ENCODE measurements around the gene USP20.

DNA sequence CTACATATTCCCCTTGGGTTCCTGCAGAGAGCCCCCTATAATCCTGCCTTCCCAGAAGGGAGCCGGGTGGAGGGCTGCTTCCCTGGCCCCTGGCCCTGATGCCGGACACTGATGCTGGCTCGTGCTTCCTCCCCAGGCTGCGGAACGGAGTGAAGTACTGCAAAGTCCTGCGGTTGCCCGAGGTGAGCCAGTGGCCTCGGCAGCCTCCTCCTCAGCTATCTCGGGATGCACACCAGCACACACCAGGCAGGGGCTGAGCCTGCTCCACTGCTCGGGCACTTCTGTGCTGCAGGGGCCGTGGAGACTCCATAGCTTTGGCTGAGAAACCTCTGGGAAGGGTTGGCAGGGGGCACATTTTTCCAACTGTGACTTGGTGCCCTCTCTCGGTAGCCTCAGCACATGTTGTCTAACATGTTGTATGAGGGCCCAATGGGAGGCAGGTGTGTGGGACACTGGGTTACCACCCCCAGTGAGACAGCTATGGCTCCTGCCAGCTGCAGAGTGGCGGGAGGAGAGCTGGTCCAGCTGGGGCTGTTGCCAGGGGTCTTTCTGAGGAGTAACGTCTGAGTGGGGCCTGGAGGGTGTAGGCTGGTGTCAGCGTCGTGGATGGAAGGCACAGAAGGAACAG is 38.4 kb downstream of the USP20 start:
- TF ChIP-seq, protein P1, sequence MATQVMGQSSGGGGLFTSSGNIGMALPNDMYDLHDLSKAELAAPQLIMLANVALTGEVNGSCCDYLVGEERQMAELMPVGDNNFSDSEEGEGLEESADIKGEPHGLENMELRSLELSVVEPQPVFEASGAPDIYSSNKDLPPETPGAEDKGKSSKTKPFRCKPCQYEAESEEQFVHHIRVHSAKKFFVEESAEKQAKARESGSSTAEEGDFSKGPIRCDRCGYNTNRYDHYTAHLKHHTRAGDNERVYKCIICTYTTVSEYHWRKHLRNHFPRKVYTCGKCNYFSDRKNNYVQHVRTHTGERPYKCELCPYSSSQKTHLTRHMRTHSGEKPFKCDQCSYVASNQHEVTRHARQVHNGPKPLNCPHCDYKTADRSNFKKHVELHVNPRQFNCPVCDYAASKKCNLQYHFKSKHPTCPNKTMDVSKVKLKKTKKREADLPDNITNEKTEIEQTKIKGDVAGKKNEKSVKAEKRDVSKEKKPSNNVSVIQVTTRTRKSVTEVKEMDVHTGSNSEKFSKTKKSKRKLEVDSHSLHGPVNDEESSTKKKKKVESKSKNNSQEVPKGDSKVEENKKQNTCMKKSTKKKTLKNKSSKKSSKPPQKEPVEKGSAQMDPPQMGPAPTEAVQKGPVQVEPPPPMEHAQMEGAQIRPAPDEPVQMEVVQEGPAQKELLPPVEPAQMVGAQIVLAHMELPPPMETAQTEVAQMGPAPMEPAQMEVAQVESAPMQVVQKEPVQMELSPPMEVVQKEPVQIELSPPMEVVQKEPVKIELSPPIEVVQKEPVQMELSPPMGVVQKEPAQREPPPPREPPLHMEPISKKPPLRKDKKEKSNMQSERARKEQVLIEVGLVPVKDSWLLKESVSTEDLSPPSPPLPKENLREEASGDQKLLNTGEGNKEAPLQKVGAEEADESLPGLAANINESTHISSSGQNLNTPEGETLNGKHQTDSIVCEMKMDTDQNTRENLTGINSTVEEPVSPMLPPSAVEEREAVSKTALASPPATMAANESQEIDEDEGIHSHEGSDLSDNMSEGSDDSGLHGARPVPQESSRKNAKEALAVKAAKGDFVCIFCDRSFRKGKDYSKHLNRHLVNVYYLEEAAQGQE (IDR thresholded peaks at IDR 0.05; ENCODE audit: insufficient read depth in 1 of 2, low read depth in 2 of 2, low read length in 1 of 2): no peak
- TF ChIP-seq, protein P2, sequence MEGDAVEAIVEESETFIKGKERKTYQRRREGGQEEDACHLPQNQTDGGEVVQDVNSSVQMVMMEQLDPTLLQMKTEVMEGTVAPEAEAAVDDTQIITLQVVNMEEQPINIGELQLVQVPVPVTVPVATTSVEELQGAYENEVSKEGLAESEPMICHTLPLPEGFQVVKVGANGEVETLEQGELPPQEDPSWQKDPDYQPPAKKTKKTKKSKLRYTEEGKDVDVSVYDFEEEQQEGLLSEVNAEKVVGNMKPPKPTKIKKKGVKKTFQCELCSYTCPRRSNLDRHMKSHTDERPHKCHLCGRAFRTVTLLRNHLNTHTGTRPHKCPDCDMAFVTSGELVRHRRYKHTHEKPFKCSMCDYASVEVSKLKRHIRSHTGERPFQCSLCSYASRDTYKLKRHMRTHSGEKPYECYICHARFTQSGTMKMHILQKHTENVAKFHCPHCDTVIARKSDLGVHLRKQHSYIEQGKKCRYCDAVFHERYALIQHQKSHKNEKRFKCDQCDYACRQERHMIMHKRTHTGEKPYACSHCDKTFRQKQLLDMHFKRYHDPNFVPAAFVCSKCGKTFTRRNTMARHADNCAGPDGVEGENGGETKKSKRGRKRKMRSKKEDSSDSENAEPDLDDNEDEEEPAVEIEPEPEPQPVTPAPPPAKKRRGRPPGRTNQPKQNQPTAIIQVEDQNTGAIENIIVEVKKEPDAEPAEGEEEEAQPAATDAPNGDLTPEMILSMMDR (IDR thresholded peaks at IDR 0.05): no peak
